ENCODE data around the gene PATL1. TPM values are rescaled to one million over a fixed set of nuclear protein-coding genes. Genes with fewer than 3 reads are reported as not detected.

PATL1 gene
- polyA plus RNA-seq, 1 donor (not counting 4 experiments of a cell fraction or from before 2014, with no cell fraction given): 31.1 TPM

DNA sequence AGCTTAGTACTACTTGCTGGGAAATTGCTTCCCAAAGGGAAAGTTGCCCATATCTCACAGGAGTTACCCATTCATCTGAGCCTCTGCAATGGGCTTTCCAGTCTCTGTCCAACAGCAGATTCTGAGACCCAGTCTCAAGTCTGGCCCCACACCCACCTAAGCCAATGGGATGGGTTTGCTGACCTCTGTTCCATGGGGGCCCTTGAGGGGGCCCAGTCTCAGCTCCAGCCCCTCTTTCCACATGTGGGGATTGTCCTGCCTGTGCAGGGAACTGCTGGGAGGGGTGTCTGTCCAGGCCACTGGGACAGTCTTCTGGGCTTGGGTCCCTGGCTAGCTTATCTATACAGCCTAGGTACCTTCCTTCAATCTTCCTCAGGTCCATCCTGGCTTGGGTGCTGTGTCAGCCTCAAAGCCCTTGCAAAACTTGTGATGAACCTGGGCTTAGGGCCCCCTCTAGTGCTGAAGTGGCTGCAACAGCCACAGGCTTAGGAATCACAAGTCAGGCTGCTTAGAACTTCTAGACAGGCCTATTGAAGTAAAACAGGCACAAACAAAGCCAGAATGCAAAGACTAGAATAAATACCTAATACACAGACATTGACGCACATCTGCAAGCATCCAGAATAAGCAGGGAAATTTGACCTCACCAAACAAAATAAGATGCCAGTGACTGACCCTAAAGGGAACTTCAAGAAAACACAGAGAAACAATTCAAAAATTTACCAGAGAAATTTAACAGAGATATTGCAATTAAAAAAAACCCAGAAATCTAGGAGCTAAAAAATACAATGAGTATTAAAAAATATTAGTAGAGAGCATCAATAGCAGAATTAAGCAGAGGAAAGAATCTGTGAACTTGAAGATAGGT, 11.7 kb upstream of the PATL1 start:
- Histone ChIP-seq H3K4me3 (ENCODE audit: control insufficient read depth in 2 of 3, extremely low read depth in 1 of 3, insufficient read depth in 2 of 3, low read depth in 1 of 3, low read length in 3 of 3) (no peak overlapping the region), H3K4me2 (ENCODE audit: control insufficient read depth, extremely low read depth, insufficient read depth, low read depth, low read length) (no peak overlapping the region), H3K9ac (ENCODE audit: control insufficient read depth, extremely low read depth, insufficient read depth, low read length) (no peak overlapping the region), H3K79me2 (ENCODE audit: control insufficient read depth, insufficient read depth, low read length) (no peaks in the 10 kb centered on the region), H3K36me3 (ENCODE audit: control insufficient read depth in 2 of 2, extremely low read depth in 1 of 2, insufficient read depth in 2 of 2, low read length in 2 of 2) (no peaks in the 10 kb centered on the region), H2AFZ (ENCODE audit: control insufficient read depth, low read length) (no peak overlapping the region), H3K27ac (ENCODE audit: control insufficient read depth, insufficient read depth, low read length) (no peak overlapping the region), H3K9me1 (ENCODE audit: control insufficient read depth, extremely low read depth, insufficient read depth, low read length) (no peaks in the 10 kb centered on the region), H3K4me1 (ENCODE audit: control insufficient read depth, extremely low read depth, insufficient read depth, low read length) (peaks cover 3% of the 10 kb centered on the region), H3K27me3 (ENCODE audit: control insufficient read depth, extremely low read depth, insufficient read depth, low read length) (no peaks in the 10 kb centered on the region), H4K20me1 (ENCODE audit: control insufficient read depth, extremely low read depth, insufficient read depth, low read length) (no peaks in the 10 kb centered on the region), H3K9me3 (ENCODE audit: control insufficient read depth, low read depth, low read length) (no peaks in the 10 kb centered on the region)
- peak; percentile 50 for DNase-seq (ENCODE audit: low read depth, low spot score)
- peak; percentile 71 for FAIRE-seq
- dilution Hi-C loops (cut with MboI; ENCODE audit: extremely low pct_ligation_motif_present, low sequenced_read_pairs): no loop called here
- TF ChIP-seq, protein P1, sequence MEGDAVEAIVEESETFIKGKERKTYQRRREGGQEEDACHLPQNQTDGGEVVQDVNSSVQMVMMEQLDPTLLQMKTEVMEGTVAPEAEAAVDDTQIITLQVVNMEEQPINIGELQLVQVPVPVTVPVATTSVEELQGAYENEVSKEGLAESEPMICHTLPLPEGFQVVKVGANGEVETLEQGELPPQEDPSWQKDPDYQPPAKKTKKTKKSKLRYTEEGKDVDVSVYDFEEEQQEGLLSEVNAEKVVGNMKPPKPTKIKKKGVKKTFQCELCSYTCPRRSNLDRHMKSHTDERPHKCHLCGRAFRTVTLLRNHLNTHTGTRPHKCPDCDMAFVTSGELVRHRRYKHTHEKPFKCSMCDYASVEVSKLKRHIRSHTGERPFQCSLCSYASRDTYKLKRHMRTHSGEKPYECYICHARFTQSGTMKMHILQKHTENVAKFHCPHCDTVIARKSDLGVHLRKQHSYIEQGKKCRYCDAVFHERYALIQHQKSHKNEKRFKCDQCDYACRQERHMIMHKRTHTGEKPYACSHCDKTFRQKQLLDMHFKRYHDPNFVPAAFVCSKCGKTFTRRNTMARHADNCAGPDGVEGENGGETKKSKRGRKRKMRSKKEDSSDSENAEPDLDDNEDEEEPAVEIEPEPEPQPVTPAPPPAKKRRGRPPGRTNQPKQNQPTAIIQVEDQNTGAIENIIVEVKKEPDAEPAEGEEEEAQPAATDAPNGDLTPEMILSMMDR (optimal IDR thresholded peaks at IDR 0.05 in 1 of 3, IDR thresholded peaks at IDR 0.05 in 1 of 3, conservative IDR thresholded peaks at IDR 0.05 in 1 of 3; ENCODE audit: extremely low read depth in 1 of 3, insufficient read depth in 2 of 3, low read length in 3 of 3): peak; percentile 78 to 85 (median 81)
- TF ChIP-seq EZH2 (IDR thresholded peaks at IDR 0.05; ENCODE audit: low read length): no peak

DNA sequence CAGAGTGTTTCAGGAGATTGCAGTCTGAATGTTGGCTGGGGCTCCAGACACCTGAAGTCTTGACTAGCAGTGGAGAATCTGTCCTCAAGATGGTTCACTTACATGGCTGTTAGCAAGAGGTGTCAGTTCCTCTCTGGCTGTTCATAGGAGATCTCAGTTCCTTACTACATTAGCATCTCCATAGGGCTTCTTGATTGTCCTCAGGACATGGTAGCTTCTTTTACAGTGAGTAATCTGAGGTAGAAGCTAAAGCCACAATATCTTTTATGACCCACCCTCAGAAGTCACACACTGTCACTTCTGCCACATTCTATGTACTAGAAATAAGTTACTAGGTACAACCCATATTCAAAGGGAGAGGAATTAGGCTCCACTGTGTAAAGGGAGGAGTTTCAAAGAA, 10.5 kb upstream of the PATL1 start:
- FAIRE-seq (no peak), DNase-seq (ENCODE audit: low read depth, low spot score) (no peak)
- H3K9me3 ChIP-seq (ENCODE audit: control insufficient read depth, low read depth, low read length): no peaks in the 10 kb centered on the region
- TF ChIP-seq EZH2 (IDR thresholded peaks at IDR 0.05; ENCODE audit: low read length): no peak
- TF ChIP-seq, protein P1 (optimal IDR thresholded peaks at IDR 0.05 in 1 of 3, IDR thresholded peaks at IDR 0.05 in 1 of 3, conservative IDR thresholded peaks at IDR 0.05 in 1 of 3; ENCODE audit: extremely low read depth in 1 of 3, insufficient read depth in 2 of 3, low read length in 3 of 3): no peak
- H2AFZ ChIP-seq (ENCODE audit: control insufficient read depth, low read length): no peak overlapping the region
- no peak overlapping the region for H3K9ac ChIP-seq (ENCODE audit: control insufficient read depth, extremely low read depth, insufficient read depth, low read length)
- H4K20me1 ChIP-seq (ENCODE audit: control insufficient read depth, extremely low read depth, insufficient read depth, low read length): no peaks in the 10 kb centered on the region
- H3K27ac ChIP-seq (ENCODE audit: control insufficient read depth, insufficient read depth, low read length): no peak overlapping the region
- no peaks in the 10 kb centered on the region for H3K9me1 ChIP-seq (ENCODE audit: control insufficient read depth, extremely low read depth, insufficient read depth, low read length)
- no peak overlapping the region for H3K4me3 ChIP-seq (ENCODE audit: control insufficient read depth in 2 of 3, extremely low read depth in 1 of 3, insufficient read depth in 2 of 3, low read depth in 1 of 3, low read length in 3 of 3)
- peaks cover 3% of the 10 kb centered on the region for H3K4me1 ChIP-seq (ENCODE audit: control insufficient read depth, extremely low read depth, insufficient read depth, low read length)
- no peak overlapping the region for H3K4me2 ChIP-seq (ENCODE audit: control insufficient read depth, extremely low read depth, insufficient read depth, low read depth, low read length)
- H3K79me2 ChIP-seq (ENCODE audit: control insufficient read depth, insufficient read depth, low read length): no peaks in the 10 kb centered on the region
- no peaks in the 10 kb centered on the region for H3K36me3 ChIP-seq (ENCODE audit: control insufficient read depth in 2 of 2, extremely low read depth in 1 of 2, insufficient read depth in 2 of 2, low read length in 2 of 2)
- H3K27me3 ChIP-seq (ENCODE audit: control insufficient read depth, extremely low read depth, insufficient read depth, low read length): no peaks in the 10 kb centered on the region
- dilution Hi-C loops (cut with MboI; ENCODE audit: extremely low pct_ligation_motif_present, low sequenced_read_pairs): no loop called here
